GM21529 (cell line): ENCODE data around the gene ZBTB38.

Experiments used
- ATAC-seq: cut with Tn5 transposase; IDR thresholded peaks from one replicate; pipeline ENCODE4 v1.9.1; 2021; ENCODE audit not compliant: unreplicated experiment

Gene ZBTB38, protein sequence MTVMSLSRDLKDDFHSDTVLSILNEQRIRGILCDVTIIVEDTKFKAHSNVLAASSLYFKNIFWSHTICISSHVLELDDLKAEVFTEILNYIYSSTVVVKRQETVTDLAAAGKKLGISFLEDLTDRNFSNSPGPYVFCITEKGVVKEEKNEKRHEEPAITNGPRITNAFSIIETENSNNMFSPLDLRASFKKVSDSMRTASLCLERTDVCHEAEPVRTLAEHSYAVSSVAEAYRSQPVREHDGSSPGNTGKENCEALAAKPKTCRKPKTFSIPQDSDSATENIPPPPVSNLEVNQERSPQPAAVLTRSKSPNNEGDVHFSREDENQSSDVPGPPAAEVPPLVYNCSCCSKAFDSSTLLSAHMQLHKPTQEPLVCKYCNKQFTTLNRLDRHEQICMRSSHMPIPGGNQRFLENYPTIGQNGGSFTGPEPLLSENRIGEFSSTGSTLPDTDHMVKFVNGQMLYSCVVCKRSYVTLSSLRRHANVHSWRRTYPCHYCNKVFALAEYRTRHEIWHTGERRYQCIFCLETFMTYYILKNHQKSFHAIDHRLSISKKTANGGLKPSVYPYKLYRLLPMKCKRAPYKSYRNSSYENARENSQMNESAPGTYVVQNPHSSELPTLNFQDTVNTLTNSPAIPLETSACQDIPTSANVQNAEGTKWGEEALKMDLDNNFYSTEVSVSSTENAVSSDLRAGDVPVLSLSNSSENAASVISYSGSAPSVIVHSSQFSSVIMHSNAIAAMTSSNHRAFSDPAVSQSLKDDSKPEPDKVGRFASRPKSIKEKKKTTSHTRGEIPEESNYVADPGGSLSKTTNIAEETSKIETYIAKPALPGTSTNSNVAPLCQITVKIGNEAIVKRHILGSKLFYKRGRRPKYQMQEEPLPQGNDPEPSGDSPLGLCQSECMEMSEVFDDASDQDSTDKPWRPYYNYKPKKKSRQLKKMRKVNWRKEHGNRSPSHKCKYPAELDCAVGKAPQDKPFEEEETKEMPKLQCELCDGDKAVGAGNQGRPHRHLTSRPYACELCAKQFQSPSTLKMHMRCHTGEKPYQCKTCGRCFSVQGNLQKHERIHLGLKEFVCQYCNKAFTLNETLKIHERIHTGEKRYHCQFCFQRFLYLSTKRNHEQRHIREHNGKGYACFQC (N-terminal part only)

DNA sequence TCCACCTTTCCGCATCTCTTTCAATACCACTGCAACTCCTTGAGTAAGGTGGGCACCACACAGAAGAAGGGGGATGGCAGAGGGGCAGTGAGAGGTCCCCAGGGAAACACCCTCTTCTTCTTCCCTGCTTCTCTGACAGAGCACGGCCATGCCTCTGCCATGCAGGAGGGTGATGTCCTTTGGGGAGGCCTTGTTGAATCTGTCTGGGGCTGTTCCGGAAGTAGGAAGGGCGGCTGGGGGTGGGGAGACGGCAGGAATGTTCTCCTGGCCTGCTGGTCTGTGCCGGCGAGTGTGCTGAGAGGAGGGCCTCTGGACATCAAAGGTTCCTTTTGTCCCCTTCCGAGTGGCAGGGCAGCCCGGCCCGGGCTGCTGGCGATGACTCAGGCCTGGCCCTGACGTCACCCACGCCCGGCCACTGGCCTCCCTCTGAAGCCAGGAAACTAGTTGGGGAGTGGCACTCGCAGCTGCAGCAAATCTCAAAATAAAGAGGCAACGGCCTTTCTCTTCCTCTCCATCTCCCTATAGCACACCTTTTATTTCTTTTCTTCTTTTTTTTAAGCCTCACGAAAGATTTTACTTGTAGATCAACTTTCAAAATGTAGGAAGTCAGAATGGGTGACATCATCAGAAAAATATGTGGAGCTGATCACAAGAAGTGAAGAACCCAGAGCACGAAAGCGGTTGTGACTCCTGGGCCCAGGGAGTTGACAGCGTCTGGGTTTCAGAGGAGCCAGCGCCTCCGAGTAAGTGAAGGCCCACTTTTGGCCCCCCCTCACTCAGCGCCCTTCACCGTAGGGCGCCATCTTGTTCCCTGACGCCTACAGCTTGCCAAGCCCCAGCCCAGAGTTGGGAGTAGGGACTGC, at the start of gene ZBTB38:
ZBTB38 (plus strand) TSS at position 443 of the 863 bp plus-strand sequence. CDS start 73,885 bp downstream, outside the sequence.
- ATAC-seq, result no peak

DNA sequence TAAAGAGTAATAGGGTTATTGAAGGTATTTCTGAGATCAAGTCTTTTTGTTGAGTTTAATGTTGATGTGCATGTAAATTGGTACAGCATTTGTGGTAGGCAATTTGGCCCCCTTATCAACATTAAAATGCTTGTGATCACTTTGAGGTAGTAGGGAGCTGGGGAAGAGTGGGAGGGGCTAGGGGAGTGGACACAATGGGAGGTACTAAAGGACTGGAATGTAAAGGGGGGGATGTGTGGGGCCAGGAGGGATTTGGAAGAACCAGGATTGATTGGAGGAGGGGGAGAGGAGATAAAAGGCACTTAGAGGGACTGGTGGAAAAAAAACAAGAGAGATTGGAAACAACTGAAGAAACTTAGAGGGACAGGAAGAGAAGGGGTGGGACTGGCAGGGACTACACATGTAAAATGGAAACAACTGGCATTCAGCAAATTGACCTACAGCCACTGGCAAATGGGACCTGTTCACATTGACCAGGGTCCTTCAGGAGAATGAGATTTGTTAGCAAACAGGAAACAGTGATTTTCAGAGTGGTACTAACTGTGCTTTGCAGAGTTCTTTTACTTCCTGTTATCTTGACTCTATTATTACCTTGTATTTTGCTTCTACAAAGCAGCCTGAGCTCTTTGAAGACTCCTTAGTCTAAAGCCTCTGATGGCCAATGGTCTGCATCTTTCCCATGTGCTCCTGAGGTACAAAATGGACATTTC, 47.8 kb upstream of the ZBTB38 start:
- peak; percentile 63 for ATAC-seq

DNA sequence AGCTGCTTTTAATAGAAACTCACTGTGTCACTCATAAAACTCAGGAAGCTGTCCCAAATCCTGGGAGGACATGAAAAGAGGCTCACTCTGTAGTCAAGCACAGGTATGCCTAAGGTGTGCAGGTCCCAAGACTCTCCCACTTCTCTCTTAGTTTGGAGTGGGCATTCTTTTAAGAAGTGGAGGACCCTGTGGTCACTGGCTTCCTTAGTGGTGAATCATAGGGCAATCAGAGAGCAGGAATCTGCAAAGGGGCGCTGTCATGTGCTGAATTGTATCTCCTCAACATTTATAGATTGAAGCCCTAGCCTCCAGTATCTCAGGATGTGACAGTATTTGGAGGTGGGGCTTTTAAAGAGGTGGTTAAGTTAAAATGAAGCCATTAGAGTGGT, 47.2 kb upstream of the ZBTB38 start:
- ATAC-seq, result no peak

DNA sequence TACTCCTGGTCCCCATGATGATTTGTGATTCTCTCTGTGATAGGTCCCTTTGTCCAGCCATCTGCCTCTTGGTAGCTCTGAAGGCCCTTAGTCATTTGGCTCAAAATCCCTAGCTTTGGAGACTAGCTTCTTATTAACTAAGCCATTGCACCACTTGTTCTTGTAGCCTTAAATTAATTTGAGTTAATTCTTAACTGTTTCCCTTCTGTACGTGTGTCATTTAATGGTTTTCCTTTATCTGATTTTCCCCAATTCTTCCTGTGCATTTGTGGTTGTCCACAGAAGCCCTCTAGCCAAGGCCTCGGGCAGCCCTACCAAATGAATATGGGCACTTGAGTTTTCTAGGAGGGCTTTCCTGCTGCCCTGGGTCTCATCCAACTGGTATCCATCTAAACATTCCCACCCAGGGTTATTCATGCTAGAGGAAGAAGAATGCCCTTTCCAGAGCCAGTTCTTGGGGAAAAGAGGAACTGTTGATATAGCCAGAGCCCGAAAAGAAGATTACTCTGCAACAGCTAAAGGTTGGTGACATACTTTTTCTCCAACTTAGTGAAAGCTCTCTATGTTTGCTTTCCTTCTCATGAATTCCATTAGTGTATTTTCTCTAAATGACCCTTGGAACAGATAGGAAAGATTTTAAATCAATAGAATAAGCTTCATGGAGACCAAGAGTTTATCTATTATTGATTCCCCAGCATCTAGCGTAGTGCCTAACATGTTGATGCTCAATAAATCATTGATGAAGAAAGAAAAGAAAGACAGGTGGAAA, 44.2 kb upstream of the ZBTB38 start:
- no peak for ATAC-seq

DNA sequence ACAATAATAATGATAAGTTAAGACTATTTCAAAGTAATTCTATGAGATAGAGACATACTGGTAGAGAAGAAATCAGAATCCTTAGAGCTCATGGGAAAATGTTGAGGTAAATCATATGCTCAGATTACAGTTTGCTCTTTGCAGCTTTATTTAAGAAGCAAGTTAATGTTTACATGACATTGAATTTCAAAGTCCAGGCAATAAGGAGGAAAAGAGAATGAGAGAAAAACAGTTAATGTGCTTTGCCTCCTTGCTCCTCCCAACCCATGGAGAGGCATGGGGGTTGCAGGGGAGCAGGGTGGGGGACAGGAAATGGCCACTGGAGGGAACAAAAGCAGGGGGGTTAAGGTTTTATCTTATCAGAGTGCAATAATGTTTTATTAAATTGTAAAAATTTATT, 42.2 kb upstream of the ZBTB38 start:
- no peak for ATAC-seq

DNA sequence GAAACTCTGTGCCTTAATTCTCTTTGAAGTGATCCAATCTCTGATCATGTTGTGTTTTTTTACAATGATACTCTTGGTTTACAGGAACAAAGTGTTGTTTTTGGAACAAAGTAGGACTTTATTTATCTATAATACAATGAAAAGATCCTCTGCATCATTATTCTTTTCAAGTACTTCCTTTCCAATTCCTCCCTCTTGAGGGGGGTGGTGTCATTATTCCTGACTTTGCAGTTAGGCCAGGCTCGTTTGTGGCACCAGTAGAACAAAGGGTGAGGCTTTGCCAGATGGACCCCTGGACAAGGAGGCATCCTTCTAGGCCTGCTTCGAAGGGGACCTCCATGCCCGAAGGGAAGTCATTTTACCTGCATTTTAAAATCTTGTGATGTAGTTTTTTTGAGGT, 41.7 kb upstream of the ZBTB38 start:
- no peak for ATAC-seq

DNA sequence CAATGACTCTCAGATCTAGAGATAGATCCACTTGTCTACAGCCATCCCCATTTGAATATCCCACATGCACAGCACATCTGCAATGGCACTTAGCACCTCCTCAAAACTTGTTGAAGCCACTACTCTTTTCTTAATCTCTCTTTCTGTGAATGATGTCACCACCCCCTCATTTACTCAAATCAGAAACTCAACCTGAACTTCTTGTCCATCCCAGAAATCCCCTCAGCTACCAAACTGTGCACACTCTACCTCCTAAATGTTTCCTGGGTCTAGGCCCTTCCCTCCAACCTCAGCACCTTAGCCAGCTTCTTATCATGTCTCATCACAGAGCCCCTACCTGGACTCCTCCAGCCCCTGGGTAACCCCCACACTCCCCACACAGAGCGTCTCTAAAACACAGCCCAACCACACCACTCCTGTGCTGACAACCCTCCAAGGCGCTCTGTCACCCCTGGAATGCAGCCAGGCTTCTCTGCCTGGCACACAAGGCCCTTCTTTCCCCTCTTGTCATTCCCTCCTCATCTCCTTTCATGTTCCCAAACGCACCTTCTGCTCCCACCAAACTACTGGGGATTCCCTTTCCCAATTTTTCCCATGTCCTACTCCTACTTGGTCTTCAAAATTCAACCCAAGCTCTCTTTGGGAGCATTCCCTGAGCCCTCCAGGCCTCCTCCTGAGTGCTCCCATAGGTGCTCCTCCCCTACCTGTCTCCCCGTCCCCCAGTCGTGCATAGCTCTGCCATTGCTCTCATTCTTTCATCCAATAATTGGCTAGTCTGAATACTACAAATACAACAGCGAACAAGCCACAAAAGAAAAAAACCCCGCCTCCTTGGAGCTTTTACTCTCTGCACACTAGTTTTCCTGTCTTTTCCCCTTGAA, 39.8 kb upstream of the ZBTB38 start:
- ATAC-seq, result peak; percentile 55

DNA sequence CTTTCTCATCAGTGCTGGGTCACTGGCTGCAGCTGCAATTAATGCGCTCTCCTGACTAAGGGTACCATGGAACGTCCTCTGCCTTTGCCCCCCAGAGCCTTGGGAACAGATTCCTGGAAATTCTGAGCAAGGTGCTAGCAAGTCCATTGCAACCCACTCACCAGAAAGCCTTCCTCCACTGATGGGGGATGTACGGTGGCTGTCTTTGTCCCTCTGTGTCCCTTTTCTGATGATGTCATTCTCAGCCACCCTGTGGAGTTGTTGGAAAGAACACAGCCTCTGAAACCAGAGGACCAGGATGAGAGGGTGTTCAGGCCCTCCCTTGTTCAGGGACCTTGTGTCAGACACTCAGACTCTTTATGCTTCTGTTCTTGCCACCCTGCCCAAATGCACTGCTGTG, 38.1 kb upstream of the ZBTB38 start:
- ATAC-seq, result no peak

DNA sequence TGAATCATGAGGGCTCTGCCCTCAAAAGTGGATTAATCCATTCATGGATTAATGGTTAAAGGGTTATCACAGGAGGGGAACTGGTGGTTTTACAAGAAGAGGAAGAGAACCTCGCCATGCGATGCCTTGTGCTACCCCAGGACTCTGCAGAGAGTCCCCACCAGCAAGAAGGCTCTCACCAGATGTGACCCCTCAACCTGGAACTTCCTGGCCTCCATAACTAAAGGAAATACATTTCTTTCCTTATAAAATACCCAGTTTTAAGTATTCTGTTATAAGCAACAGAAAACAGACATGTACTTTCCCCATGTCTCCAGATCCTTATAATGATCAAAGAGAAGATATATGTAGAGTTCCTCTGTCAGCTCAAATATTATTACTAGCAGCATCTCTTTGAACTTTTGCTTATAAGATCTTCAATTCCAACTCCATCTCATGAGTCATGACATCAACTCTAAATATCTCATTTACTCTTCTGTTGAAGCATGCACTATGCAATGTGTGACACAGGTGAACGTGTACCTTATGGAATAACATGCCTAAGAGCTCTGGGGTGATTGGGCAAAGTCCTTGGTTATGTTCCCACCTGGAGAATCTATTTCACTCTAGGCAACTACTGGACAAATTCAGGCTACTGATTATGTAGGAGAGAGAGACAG, 37.5 kb upstream of the ZBTB38 start:
- no peak for ATAC-seq

DNA sequence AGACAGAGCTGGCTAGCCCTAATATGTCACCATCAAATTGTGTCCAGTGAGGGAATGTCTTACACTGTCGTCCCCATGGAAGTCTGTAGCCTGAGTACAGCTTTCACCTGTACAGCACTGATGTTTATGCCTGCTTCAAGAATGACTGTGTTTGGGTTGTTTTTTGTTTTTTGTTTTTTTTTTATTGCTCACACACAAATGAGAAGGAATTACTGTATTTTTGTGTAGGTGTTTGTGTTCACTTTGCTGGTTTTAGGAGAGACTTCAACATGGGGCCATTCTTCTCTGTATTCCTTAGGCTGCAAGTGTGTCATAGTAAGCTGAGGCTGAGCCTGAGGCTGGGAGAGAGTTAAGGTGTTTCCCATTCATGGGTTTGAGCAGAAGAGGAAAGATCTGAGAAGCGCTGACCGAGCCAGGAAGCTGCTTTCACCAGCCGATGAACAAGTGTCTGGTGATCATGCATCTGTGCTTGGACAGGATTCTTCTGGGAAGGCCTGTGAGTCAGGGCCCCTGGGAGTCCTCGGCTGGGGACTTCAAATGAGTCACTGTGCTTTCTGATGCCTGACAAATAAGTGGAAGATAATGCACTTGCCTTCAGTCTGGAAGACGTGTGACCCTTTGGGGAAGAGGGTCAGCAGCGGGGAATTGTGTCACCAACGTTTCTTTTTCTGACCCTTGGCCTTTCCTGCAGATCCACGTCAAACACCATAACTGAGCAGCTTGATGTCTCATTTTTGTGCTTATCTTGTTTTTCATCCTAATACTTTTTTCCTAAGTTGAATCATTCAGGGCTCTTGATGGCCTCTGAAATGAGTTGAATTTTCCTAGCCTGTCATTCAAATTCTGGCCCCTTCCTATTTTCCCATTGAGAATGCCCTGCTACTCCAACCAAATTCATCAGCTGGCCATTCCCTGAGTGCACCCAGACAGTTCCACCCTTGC, 36.7 kb upstream of the ZBTB38 start:
- ATAC-seq, result peak; percentile 34

DNA sequence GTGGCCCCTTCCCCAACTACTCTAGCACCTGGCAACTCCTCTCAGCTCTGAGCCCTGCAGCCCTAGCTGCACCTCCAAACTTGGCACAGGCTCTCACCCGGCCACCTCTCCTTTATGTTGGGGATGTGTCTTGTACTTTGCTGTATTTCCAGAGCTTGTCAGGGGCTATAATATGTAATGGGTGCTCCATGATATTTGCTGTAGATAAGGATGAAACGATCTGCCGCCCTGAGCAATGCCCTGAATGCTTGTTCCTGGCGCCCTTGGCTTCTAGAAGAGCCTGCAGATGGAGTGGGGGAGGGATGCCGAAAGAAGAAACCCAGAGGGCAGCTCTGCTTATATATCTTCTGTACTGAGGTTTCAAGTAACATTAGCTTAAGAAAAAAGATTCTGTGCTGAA, 35.9 kb upstream of the ZBTB38 start:
- ATAC-seq, result no peak

DNA sequence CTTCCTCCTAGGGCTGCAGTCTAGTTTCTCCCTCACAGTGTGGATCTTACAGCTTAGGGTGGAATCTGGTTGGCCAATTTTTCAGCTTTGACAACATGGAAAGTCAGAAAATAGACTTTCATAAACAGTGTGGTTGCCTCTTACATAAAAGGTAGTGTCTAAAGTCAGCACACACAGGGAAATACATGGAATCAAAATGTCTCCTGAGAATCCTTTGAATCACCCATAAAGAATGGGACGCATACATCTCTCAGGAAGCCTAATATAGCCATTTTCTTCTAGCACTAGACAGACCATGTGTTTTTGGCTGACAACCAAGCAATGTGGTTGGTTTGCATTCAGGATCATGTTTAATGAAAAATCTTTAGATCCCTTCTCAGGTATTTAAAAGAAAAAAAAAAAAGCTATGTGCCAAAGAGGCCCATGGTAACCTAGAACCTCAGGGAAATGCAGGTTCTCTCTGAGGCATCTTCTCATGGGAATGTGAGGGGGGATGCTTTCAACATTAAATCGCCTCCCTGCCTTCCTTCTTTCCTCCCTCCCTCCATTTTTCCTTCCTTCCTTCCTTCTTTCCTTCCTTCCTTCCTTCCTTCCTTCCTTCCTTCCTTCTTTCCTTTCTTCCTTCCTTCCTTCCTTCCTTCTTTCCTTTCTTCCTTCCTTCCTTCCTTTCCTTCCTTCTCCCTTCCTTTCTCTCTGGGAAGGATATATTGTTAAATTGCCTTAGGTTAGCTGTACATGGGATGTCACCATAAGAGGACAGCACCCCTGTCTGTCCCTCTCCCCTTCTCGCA, 34.3 kb upstream of the ZBTB38 start:
- ATAC-seq, result no peak

DNA sequence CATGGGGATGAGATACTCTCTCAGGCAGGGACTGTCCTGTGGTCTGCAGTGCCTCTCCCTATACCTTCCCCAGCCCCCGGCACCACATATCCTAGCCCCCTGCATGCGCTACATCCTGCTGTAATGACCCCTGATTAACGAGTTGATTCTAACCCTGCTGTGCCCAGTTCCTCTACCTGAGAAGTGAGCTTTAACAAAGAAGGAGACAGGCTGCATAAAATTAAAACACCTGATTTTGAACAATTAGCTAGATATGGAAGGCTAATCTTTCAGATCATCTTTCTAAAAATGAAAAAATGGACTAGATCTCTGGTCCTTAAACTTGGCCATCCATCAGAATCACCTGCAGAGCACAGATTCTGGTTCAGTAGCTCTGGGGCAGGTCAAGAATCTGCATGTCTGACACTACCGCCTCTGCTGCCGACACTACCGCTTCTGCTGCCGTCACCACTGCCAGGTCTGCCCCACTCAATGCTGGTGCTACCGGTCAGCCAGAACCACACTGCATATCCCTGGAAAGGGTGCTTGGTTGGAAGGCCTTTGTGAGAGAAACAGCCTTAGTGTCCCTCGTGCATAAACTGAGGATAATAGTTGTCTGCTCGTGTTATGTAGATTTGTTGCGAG, 33.6 kb upstream of the ZBTB38 start:
- no peak for ATAC-seq

DNA sequence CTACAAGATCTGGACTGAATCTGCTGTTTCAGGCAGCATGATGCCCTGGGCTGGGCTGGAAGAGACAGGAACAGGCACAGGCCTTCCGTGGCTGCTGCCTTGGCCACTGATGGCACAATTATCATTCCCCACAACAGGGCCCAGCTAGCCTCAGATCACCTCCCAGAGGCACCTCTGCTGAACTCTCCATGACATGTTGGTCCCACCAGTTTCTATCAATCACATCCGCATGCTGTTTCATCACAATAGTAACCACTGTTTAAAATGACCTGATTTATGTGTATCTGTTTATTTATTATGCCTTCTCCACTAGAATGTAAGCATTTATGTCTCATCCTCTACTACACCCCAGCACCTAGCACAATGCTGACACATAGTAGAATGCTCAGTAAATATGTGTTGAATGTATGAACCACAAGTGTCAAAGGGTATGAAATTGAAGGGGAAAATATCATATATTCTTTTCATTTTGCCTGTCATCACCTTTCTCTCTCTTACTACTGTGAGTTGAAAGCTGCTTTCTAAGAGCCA, 32.7 kb upstream of the ZBTB38 start:
- ATAC-seq, result no peak
